HG03432 (cell line): Measurements from ENCODE around the gene PSG7.
"Not testable (repeated sequence)": the region's sequence is repeated elsewhere in the genome, so short reads cannot be mapped to it uniquely, and the experiment has no call there.

Source experiments
- ATAC-seq: cut with Tn5 transposase; IDR thresholded peaks from one replicate; pipeline ENCODE4 v1.9.1; 2021; ENCODE audit warnings: mild to moderate bottlenecking, moderate library complexity; ENCODE audit not compliant: unreplicated experiment

Gene PSG7

DNA sequence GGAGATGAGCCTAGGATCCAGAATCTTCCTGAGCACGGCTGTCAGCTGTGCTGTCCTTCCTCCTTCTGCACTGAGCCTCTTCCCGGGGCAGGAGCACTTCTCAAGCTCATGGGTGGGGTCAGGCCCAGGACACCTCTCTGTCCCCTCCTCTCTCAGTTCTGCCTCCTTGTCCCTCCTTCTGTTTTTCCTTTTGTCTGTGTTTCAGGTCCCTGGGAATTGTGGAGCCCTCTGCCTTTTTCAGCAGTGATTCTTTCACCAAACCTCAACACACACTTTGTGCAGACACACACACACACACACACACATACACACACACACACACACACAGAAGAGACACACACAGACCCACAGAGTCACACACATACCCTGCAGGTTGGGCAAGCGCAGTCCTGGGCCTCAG lies at the start of gene PSG7:
PSG7 (minus strand) TSS at position 101 of the 400 bp plus-strand sequence. CDS start 131 bp downstream, outside the sequence.
- not testable (repeated sequence) for ATAC-seq

DNA sequence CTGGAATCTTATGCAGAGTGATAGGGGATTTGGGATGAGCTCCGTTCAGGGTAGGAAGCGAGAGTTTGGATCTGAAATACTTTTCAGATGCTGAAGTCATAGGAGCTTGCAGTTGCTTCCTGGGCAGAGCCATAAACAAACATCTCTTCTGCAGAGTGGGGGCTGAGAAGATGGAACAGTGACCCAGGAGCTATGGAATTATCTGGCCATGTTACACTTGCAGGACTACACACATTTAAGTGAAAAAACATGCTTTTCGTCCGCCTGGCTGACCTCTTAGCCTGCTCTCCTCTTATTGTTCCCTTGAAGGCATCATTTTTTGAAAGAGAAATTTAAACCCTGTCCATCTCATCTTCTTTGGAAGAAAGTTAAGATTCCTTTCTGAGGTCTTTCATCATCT lies 48.6 kb upstream of the PSG7 start:
- ATAC-seq, result no peak

DNA sequence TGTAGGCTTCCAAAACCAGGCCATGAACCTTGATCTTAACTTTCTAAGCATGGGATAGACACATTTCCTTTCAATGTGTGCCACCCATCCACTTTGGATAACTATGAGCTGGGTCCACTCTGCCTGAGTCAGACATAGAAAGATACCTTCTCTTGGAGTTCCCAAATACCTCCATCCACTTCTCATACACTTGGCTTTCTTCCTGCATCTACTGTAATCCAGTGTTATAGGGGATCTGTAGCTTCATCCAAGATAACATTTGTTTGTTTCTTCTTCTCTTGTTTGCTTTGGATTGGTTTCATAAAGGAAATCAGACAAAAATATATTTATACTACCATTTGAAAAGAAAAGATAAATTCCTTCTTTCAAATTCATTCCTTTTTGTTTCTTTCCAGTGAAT lies 45.1 kb upstream of the PSG7 start:
- not testable (repeated sequence) for ATAC-seq

DNA sequence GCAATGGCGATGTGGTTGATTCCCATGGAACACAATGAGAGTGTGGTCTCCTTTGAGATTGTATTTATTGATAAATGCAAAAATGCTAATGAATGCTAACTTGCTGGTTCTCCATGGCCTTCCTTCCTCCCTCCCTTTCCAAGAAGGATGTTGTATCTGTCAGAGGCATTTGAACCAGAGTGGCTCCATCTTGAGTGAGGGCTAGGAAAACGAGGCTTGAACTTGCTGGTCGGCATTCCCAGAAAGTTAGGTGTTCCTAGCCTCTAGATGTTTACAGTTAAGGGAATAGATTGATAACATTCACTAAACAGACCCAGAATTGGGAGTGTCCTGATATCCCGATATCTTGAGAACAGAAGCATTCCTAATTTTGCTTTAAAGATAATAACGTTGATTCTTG lies 34.4 kb upstream of the PSG7 start:
- ATAC-seq, result not testable (repeated sequence)

DNA sequence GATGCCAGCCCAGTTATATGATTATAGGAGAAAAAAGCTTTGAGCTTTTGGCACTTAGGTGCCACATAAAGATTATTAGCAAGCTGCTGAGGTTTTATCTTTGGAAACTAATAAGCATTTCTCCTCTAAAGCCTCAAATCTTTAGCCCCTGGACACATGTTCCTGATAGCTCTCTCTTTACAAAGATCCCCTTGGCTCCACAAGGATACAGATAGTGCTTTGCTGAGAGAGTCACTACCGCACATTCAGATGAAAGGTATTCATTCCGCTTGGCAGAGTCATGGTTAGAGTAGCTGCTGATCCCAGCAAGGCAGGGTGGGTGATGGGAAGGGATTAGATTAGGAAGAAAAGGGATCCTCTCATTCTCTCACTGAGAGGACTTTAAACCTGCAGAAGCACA lies 28.2 kb upstream of the PSG7 start:
- ATAC-seq, result no peak

DNA sequence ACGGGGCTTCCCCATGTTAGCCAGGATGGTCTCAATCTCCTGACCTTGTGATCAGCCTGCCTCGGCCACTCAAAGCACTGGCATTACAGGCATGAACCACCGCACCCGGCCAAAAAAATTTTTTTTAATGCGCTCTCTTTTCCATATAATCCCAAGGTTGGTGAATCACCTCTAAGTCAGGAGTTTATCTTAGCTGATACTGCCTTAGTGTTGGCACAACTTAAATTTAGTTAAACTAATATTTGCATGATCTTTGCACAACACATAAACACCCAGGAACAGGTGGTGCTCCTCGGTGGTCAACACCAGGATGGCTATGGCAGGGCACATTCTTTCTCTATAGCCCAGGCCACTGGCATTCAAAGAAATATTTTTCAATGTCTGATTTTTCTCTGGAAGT lies 24.1 kb upstream of the PSG7 start:
- no peak for ATAC-seq

DNA sequence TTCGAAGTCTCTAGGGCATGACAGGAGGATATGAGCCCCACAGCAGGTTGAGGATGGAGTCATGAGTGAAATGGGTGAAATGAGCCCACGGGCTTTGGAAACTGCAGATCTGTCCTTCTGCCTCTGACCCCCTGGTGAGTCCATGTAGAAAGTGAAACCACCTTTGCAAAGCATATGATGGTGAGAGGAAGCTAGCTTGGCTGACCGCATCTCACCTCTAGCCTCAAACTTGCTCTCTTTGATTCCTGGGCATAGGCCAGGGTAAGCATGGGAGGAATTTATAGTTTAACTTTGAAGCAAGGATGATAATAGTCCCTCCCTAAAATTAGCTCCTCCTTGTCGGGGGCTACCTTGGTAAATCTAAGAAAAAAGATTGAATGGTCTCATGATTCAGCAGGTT lies 15.1 kb upstream of the PSG7 start:
- ATAC-seq, result not testable (repeated sequence)

DNA sequence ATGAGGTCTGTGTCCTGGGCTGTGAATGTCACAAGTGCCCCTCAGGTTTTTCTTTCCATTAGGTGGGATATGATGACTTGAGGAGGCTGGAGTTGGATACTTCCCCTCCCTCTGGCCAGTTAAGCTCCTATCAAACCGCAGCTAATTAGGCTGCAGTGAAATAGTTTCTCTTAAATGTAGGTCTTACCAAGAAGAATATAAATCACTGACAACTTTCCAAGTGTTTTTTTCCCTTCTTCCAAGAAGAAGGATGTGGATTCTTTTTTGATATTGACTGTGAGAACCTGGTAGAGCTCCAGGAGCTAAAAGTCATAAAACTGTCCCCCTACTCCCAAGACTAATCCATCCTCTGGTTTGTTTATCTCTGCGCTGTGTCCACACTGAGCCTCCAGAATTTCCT lies 14.5 kb upstream of the PSG7 start:
- ATAC-seq, result not testable (repeated sequence)

DNA sequence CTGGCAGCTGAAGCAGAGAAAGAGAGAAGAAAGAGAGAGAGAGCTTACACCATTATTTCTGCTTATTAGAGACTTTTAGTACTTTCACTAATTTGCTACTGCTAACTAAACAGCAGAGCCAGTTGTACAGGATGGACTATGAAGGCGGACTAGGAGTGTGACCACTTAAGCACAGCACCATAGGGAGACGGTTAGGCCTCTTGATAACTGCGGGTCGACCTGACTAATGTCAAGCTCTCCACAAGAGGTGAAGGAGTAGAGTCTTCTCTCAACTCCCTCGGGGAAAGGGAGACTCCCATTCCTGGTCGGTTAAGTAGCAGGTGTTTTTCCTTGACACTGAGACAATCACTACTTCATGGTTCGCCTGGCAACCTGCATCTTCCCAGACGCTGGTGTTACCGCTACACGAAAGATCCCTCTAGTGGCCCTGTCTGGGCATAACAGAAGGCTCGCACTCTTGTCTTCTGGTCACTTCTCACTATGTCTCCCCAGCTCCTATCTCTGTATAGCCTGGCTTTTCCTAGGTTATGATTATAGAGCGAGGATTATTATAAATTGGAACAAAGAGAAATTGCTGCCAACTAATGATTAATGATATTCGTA lies 5.3 kb upstream of the PSG7 start:
- no peak for ATAC-seq

DNA sequence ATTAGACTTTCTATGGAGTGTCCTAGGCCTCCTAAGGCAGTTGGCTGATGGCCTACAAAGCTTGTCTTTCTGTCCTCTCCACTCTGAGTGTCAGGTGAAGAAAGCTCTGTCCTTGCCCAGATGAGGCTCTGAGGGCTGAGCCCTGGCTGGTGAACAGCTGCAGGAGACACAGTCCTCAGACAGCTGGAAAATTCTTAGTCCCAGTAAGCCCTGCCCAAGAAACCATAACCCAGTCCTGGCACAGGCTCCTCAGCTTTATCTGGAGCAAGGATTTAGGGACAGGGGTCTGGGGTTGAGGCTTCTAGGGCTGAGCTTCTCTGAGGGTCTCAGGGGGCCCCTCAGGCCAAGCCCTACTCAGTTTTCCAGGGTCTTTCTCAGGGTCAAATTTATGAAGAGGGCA lies 2.3 kb downstream of the PSG7 start:
- not testable (repeated sequence) for ATAC-seq

DNA sequence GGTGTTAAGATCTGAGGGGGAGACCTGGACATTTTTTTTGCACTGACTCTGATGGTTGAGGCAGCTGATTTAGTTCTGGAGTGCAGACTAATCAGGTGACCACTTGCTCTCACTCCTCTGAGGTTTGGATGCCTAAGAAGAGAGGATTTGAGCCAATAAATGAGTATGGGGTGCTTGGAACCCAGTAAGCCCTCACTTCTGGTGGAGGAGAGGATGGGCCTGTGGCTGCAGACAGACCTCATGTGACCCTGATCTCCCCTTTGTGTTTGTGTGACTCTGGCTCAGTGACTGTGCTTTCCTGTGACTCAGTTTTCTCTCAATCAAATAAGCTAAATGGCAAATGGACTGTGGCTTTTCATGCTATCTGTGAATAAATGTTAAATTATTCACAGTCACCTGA lies 2.8 kb downstream of the PSG7 start:
- not testable (repeated sequence) for ATAC-seq

DNA sequence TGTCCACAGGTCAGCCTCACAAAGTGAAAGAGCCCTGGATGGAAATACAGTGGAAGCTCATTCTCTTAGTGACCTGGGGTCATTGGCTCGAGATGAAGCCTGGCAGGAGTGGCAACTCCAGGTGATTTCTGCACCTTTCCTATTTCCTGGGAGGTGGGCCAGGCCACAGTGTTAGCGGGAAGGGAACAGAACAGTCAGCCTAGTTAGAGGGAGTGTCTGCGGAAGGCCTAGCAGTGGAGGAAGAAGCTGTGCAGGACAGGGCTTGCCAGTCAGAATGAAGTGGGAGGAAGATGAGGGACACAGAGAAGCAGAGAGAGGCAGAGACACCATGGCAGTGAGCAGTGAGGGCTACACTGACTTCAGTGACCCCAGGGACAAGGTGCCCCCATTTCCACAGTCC lies 3.6 kb downstream of the PSG7 start:
- ATAC-seq, result not testable (repeated sequence)

DNA sequence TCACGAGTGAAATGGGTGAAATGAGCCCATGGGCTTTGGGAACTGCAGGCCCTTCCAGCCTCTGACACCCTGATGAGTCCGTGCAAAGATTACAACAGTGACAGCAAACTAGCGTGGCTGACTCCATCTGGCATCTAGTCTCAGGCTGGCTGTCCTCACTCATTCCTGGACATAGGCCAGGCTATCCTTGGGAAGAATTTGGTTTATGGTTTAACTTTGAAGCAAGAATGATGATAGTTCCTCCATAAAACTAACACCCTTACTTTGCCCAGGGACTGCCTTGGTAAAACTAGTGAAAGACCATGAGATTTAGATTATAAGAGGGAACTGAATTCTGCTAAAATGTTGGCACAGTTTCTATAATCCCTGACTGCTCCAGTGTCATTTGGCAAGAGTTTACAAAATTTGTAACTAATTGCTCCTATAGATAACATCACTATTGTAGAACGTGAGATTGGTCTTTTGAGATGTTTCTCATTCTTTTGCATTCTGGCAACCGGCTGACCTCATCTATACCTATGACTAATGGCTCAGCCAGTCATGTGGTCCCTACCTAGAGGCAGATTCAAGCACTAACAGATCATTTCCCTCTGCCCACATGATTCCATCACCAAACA lies 4.4 kb downstream of the PSG7 start:
- not testable (repeated sequence) for ATAC-seq

DNA sequence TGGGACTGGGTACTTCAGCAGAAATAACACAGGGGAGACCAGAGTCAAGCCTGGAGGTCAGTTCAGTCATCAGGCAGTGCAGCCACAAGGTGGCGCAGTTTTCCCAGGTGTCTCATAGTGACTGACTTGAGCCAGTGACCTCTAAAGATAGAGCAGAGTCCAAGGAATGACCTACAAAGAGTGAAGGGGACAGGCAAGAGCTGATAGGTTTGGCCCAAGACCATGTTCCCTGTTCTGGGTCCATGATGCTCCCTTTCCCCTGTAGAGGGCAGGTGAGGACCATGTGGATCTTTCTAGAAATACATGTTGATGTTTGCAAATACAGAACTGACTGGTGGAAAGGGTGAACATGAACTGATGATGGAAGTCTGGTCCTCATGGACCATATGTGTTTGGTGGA lies 6.8 kb downstream of the PSG7 start:
- ATAC-seq, result not testable (repeated sequence)

DNA sequence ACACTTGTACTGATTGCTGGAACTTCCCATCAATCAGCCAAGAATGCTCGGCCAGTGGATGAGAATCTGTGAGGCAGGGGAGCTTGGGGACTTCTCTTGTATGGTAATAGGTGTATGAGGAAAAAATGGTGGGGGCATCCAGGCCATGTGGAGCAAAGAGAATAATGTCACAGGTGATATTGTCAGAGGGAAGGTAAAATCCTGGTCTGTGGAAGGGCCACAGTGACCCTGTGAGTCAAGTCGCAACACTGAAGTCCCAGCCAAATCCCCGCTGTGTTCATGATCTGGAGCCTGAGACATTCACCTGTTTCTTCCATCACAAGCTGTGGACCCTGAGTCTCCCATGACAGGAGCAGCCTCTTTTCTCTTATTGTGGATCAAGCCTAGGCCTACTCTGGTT lies 8.1 kb downstream of the PSG7 start:
- ATAC-seq, result no peak

DNA sequence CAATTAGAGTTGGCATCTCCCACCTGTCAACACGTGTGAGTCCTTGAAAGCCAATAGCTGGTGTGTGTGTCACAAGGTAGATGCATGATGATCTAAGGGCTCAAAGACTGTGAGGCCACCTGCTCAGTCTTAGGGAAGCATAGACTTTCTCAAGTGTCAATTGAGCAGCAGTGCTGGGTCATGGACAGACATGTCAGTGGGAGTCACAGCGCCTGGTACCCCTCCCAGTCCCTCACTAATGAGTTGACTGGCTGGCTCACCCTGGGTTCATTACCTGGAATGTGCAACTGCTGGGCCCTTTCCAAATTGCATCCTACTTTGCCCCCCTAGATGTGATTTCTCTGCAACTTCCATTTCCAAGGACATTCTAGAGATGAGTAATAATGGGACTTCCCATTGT lies 10.2 kb downstream of the PSG7 start:
- no peak for ATAC-seq

DNA sequence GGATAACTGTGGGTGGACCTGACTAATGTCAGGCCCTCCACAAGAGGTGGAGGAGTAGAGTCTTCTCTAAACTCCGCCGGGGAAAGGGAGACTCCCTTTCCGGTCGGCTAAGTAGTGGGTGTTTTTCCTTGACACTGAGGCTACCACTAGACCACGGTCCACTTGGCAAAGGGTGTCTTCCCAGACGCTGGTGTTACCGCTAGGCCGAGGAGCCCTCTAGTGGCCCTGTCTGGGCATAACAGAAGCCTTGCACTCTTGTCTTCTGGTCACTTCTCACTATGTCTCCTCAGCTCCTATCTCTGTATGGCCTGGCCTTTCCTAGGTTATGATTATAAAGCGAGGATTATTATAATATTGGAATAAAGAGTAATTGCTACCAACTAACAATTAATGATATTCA lies 13.9 kb downstream of the PSG7 start:
- not testable (repeated sequence) for ATAC-seq

DNA sequence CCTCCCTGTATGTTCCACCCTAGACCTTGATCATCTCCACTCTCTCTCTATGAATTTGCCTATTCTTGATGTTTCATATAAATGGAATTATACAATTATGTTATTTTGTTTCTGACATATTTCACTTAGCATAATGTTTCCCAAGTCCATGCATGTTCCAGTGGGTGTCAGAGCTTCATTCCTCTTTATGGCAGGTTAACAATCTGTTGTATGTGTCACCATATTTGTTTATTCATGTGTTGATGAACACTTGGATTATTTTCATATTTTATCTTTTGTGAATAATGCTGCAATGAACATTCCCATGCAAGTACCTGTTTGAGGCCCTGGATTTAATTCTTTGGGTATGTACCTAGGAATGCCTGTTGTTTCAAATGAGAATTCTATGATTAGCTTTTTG lies 16.0 kb downstream of the PSG7 start:
- ATAC-seq, result not testable (repeated sequence)

DNA sequence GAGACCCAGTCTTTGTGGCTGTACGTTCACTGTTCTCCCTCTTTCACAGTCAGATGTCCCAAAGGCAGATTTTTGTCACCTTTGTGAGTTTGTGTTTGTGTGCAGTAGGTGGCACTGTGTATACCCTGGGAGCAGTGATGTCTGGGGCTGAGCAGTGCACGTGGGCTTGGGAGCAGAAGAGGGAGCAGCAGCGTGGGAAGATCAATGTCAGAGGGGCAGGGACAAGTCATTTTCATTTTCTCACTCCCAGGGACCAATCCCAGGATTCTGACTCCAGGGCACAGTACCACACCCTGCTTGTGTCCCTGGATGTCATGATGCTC lies 17.3 kb downstream of the PSG7 start:
- no peak for ATAC-seq

DNA sequence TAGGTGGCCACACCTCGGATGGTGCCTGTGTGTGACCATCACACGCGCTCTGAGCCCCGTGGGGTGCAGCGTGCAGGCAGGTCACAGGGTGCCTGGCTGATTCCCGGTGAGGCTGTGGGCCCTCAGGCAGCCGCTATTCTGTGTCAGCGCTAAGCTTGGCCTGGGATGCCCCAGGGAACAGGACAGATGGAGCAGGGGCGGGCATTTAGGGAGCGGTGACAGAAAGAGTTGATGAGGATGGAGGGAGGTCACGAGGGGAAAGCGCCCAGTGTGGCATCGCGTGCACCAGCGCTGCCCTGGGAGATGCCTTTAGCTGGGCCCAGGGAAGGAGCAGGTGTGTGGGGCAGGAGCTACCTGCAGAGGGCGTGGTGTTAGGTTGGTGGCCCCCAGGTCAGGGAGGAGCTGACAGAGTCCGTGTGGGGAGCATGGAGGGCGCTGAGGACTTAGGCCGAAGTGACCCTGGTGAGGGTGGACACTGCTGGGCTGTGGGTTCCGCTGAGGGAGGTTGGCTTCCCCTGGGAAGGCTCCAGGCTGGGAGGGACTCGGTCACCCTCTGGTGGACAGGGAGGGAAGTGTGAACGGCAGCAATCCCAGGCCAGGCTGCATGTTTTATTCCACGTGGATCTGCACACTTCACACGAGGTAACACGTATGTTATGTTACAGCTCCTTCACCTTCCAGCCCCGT lies 17.8 kb downstream of the PSG7 start:
- not testable (repeated sequence) for ATAC-seq

DNA sequence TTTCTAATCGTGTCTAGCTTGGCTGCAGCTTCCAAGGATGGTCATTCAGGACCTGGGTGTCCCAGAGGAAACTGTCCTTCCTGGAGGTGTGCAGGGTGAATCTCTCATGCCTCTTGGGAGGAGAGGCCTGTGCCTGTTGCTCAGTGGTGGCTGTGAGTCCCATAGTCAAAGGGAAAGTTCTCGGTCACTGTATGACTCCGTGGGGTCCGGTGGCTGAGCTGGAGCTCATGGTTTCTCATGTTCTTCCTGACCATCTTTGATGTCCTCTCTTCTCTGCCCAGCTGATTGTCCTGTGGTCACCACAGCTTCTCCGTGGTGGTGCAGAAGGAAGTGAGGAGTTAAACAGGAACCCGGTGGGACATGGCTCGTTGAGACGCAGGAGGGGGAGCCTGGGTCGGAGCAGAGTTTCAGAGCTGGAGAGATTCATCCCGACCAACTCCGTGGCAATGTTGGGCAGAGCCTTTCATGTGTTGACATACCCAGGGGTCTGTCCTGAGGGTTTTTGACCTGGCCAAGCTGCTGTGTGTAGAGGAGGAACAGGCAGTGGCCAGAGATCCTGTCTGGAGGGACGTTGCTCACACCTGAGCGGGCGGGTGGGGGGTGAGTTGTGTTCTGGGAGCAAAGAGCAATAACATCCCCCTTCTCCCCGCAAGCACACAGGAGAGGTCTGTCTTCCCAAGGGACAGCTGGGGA lies 18.5 kb downstream of the PSG7 start:
- not testable (repeated sequence) for ATAC-seq

DNA sequence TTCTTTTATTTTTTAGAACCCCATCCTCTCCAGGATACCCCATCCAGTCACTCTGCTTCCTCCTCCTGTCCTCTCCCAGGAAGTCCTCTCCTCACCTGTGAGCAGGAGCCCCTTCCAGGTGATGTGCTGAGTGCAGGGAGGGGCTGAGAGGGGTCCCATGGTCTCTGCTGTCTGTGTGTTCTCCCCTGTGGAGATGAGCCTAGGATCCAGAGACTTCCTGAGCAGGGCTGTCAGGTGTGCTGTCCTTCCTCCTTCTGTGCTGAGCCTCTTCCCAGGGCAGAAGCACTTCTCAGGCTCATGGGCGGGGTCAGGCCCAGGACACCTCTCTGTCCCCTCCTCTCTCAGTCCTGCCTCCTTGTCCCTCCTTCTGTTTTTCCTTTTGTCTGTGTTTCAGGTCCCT lies 19.4 kb downstream of the PSG7 start, which contains the start of gene PSG6:
PSG6 (minus strand) TSS at position 261 of the 400 bp plus-strand sequence; CDS start at position 159, 102 bp downstream.
- ATAC-seq, result not testable (repeated sequence)
